ENCODE results near the gene FNDC10.

DNA sequence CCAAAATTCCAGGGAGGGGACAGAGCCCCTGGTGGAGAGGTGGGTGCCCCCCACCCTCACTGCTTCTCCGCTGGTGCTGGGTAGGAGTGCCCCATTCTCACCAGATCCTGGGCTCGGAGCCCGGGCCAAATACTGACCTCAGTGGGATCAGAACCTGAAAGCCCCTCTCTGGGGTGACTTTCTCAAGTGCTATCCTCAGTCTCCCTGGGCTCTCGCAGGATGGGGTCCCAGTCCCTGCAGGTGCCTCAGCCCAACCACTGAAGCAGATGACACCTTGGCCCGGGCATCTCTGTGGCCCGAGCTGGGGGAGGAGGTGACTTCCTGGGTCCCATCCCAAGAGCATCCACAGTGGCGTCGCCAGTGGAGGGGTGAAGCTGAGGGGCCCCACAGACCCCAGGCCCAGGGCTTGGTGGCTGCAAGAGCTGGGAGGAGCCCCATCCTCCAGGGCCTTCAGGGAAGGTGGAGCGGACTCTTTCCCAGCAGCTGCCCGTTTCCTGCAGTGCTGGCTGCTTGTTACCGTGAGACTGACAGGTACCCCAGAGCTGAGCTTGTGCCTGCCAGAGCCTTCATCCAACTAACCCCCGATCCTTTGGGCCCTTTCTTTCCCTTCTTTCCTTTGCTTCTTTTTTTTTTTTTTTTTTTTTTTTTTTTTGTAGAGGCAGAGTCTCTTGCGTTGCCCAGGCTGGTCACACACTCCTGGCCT is 3.9 kb upstream of the FNDC10 start:
- TF ChIP-seq POLR2A (IDR thresholded peaks at IDR 0.05; ENCODE audit: low read length) (no peak), GATA1 (IDR thresholded peaks at IDR 0.05; ENCODE audit: low read depth, low read length) (no peak)

All from erythroblast (primary cell).